SK-N-SH (cell line): Measurements from ENCODE around the gene SLC16A5. TPM values are rescaled to one million over a fixed set of nuclear protein-coding genes. Genes with fewer than 3 reads are reported as not detected.

Experiments
- CTCF ChIA-PET: fragments of 300-600, 350-600 bp; formaldehyde crosslinking; extraction: SDS; loops from one replicate; lab custom pipeline; 2021; lab: Yijun Ruan, JAX
- POLR2A ChIA-PET: fragments of 350-600 bp; sonication (Branson Sonifier 250); formaldehyde crosslinking; extraction: SDS; loops from one replicate; lab custom pipeline; 2020; ENCODE audit warnings: antibody characterized with exemption, inconsistent platforms; lab: Yijun Ruan, JAX
- DNase-seq: peaks from one replicate; pipeline ENCODE4 v3.0.0; 2012
- H2AFZ ChIP-seq: fragments of 200-600 bp; sonication (generic); 2 replicates; pipeline ENCODE4 v1.8.1; 2016; ENCODE audit warnings: antibody characterized with exemption, mild to moderate bottlenecking, low read depth
- H3F3A ChIP-seq: fragments of 200-600 bp; sonication (generic); replicated peaks from 2 replicates; pipeline ENCODE3; 2016; ENCODE audit warnings: antibody characterized with exemption, mild to moderate bottlenecking; ENCODE audit not compliant: insufficient read depth
- H3K27ac ChIP-seq, 2 experiments: fragments of 200-500 bp in 1 of 2; fragments of 200-600 bp in 1 of 2; sonication (Bioruptor generic) in 1 of 2; sonication (generic), shearing (Covaris generic) in 1 of 2; 2 replicates each; pipeline versions ENCODE4 v1.5.1 to v1.6.1; 2014 to 2016; ENCODE audit warnings: low read depth in 2 of 2, inconsistent platforms in 1 of 2, low read length in 1 of 2, mild to moderate bottlenecking in 1 of 2, mixed read lengths in 1 of 2
- H3K27me3 ChIP-seq: fragments of 200-600 bp; sonication (generic), shearing (Covaris generic); 2 replicates; pipeline ENCODE4 v1.6.1; 2016; ENCODE audit warnings: mixed run types; ENCODE audit not compliant: insufficient read depth
- H3K36me3 ChIP-seq, 2 experiments: fragments of 200-500 bp in 1 of 2; fragments of 200-600 bp in 1 of 2; sonication (Bioruptor generic) in 1 of 2; sonication (generic) in 1 of 2; replicated peaks in 1 of 2; 2 replicates each; pipeline versions ENCODE3 to v1.5.1; 2014 to 2016; ENCODE audit warnings: low read length in 1 of 2, mild to moderate bottlenecking in 1 of 2; ENCODE audit not compliant: insufficient read depth in 2 of 2, control insufficient read depth in 1 of 2
- H3K4me1 ChIP-seq, 2 experiments: fragments of 200-500 bp in 1 of 2; fragments of 200-600 bp in 1 of 2; sonication (Bioruptor generic) in 1 of 2; sonication (generic), shearing (Covaris generic) in 1 of 2; 2 replicates each; pipeline versions ENCODE4 v1.5.1 to v1.6.1; 2014 to 2016; ENCODE audit warnings: low read depth in 1 of 2, low read length in 1 of 2, mixed run types in 1 of 2; ENCODE audit not compliant: insufficient read depth in 2 of 2, control insufficient read depth in 1 of 2
- H3K4me2 ChIP-seq: fragments of 200-600 bp; sonication (generic), shearing (Covaris generic); 2 replicates; pipeline ENCODE4 v1.6.1; 2017; ENCODE audit warnings: mixed run types
- H3K4me3 ChIP-seq, 2 experiments: fragments of 200-500 bp in 1 of 2; fragments of 200-600 bp in 1 of 2; sonication (Bioruptor generic) in 1 of 2; sonication (generic), shearing (Covaris generic) in 1 of 2; 2 replicates each; pipeline versions ENCODE4 v1.5.1 to v1.8.1; 2014 to 2016; ENCODE audit warnings: low read depth in 2 of 2, inconsistent platforms in 1 of 2, low read length in 1 of 2, mild to moderate bottlenecking in 1 of 2, mixed read lengths in 1 of 2, moderate library complexity in 1 of 2
- H3K79me2 ChIP-seq: fragments of 200-600 bp; sonication (generic); 2 replicates; pipeline ENCODE4 v1.8.1; 2017; ENCODE audit warnings: mild to moderate bottlenecking; ENCODE audit not compliant: insufficient read depth
- H3K9ac ChIP-seq: fragments of 200-600 bp; sonication (generic); 2 replicates; pipeline ENCODE4 v1.6.1; 2017; ENCODE audit warnings: mixed run types
- H3K9me2 ChIP-seq: fragments of 200-600 bp; sonication (generic); 2 replicates; pipeline ENCODE4 v1.6.1; 2017; ENCODE audit warnings: mixed run types
- H3K9me3 ChIP-seq: fragments of 200-600 bp; sonication (generic); 2 replicates; pipeline ENCODE4 v1.6.1; 2017; ENCODE audit warnings: mixed run types, mild to moderate bottlenecking, moderate library complexity
- H4K20me1 ChIP-seq: fragments of 200-600 bp; sonication (generic); 2 replicates; pipeline ENCODE4 v1.6.1; 2017; ENCODE audit warnings: mild to moderate bottlenecking, mixed run types; ENCODE audit not compliant: insufficient read depth
- CHD2 ChIP-seq: fragments of 150-350 bp; IDR thresholded peaks from 2 replicates; pipeline ENCODE4 v1.6.1; 2018; ENCODE audit warnings: low read length; ENCODE audit not compliant: partially characterized antibody
- ELF1 ChIP-seq: IDR thresholded peaks from 2 replicates; pipeline ENCODE4 v1.4.0; 2012
- FOXJ3 ChIP-seq: sonication (generic); formaldehyde crosslinking; IDR thresholded peaks from 2 replicates; pipeline ENCODE4 v1.5.1; 2020; ENCODE audit warnings: mild to moderate bottlenecking, missing genetic modification reagents
- GABPA ChIP-seq: IDR thresholded peaks from 2 replicates; pipeline ENCODE4 v1.4.0; 2012; ENCODE audit warnings: low read depth, mild to moderate bottlenecking
- GATA2 ChIP-seq: sonication (generic); formaldehyde crosslinking; IDR thresholded peaks from 2 replicates; pipeline ENCODE4 v1.5.0; 2020; ENCODE audit warnings: mild to moderate bottlenecking, missing genetic modification reagents
- JUND ChIP-seq: IDR thresholded peaks from 2 replicates; pipeline ENCODE4 v1.4.0; 2012
- MEF2A ChIP-seq: IDR thresholded peaks from 2 replicates; pipeline ENCODE4 v1.4.0; 2012; ENCODE audit warnings: low read depth, borderline replicate concordance
- MXI1 ChIP-seq: IDR thresholded peaks from 2 replicates; pipeline ENCODE4 v1.6.1; 2012; ENCODE audit warnings: mild to moderate bottlenecking, low read depth, low read length, improper control_type of control experiment
- NRF1 ChIP-seq: IDR thresholded peaks from 2 replicates; pipeline ENCODE4 v1.6.1; 2012; ENCODE audit warnings: low read depth, mild to moderate bottlenecking, low read length
- POLR2AphosphoS5 ChIP-seq: IDR thresholded peaks from 2 replicates; pipeline ENCODE4 v1.6.1; 2012; ENCODE audit warnings: low read depth, low read length
- RCOR1 ChIP-seq: fragments of 150-350 bp; IDR thresholded peaks from 2 replicates; pipeline ENCODE4 v1.6.1; 2017; ENCODE audit warnings: antibody characterized with exemption, low read length
- RXRA ChIP-seq: IDR thresholded peaks from 2 replicates; pipeline ENCODE4 v1.4.0; 2012; ENCODE audit warnings: low read depth, mild to moderate bottlenecking, borderline replicate concordance
- SIN3A ChIP-seq: IDR thresholded peaks from 2 replicates; pipeline ENCODE4 v1.6.1; 2012; ENCODE audit warnings: low read depth, mild to moderate bottlenecking, low read length, moderate library complexity, borderline replicate concordance
- SMC3 ChIP-seq: IDR thresholded peaks from 2 replicates; pipeline ENCODE4 v1.6.1; 2012; ENCODE audit warnings: low read depth, low read length, improper control_type of control experiment
- TCF12 ChIP-seq: IDR thresholded peaks from 2 replicates; pipeline ENCODE4 v1.4.0; 2012
- TEAD4 ChIP-seq: IDR thresholded peaks from 2 replicates; pipeline ENCODE4 v1.4.0; 2012; ENCODE audit warnings: mild to moderate bottlenecking, borderline replicate concordance; ENCODE audit not compliant: insufficient read depth
- YY1 ChIP-seq: IDR thresholded peaks from 2 replicates; pipeline ENCODE4 v1.4.0; 2012; ENCODE audit warnings: low read depth, mild to moderate bottlenecking
- WGBS: methylation state at CpG from one replicate; pipeline ENCODE4 v1.1.6; 2017; ENCODE audit warnings: low lambda C conversion rate; 5-methylcytosine and 5-hydroxymethylcytosine counted together
- polyA plus RNA-seq, 3 experiments: library from polyadenylated mRNA; depleted of rRNA; stranded (reverse); fragments of >200 nt; gene quantifications; 2 replicates each; pipeline ENCODE4 v1.2.3, GENCODE V29; 2012
- TF ChIP-seq, protein P1 (sequence below): IDR thresholded peaks from 2 replicates; pipeline ENCODE4 v1.4.0; 2012; ENCODE audit warnings: low read depth, borderline replicate concordance
- TF ChIP-seq, protein P2 (sequence below): IDR thresholded peaks from 2 replicates; pipeline ENCODE4 v1.4.0; 2012; ENCODE audit warnings: low read depth
- TF ChIP-seq, protein P3 (sequence below): IDR thresholded peaks from 2 replicates; pipeline ENCODE4 v1.4.0; 2012; ENCODE audit warnings: low read depth, borderline replicate concordance

The SLC16A5 gene
- polyA plus RNA-seq, 1 of the 3 experiments (the other 2 are of a cell fraction) = 0.03 TPM

DNA sequence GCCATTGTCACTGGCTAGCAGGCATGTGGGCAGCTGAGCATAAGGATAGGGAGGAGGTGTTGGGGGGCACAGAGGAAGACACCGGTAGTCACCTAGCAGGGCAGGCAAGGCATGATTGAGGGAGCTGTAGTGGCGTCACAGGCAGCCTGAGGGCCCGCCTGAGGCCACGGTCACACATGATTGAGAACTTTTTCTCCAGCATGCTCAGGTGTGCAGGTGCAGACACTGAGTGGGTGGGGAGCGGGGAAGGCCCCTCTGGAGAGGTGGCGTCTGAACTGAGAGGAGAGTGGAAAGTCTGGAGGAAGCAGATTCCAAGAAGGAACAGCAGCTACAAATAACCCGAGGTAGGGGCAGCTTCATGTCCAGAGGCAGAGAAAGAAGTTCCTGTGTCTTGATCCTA is 11.1 kb downstream of the SLC16A5 start:
- Histone ChIP-seq H3K36me3 (no peaks in the 10 kb centered on the region), H3K79me2 (no peaks in the 10 kb centered on the region), H2AFZ (no peak overlapping the region), H3K4me1 (no peaks in the 10 kb centered on the region; a peak in 1 of 4 replicates), H3F3A (no peaks in the 10 kb centered on the region), H3K9ac (no peak overlapping the region), H4K20me1 (no peaks in the 10 kb centered on the region), H3K9me2 (no peaks in the 10 kb centered on the region), H3K9me3 (no peaks in the 10 kb centered on the region), H3K4me3 (no peak overlapping the region), H3K27ac (no peak overlapping the region), H3K27me3 (no peaks in the 10 kb centered on the region)
- POLR2A ChIA-PET = interaction anchor here (0.6 kb wide), 1 partner anchor 1393 kb away, joined by 3 read pairs; no protein-coding TSS in a partner anchor
- 80% methylated on average over 7 of the region's 7 CpGs for WGBS
- DNase-seq = no peak
- TF ChIP-seq, protein P1, sequence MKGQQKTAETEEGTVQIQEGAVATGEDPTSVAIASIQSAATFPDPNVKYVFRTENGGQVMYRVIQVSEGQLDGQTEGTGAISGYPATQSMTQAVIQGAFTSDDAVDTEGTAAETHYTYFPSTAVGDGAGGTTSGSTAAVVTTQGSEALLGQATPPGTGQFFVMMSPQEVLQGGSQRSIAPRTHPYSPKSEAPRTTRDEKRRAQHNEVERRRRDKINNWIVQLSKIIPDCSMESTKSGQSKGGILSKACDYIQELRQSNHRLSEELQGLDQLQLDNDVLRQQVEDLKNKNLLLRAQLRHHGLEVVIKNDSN = no peak
- TF ChIP-seq GATA2 (CRISPR knock-in tag) (no peak), GABPA (no peak), ELF1 (no peak), POLR2AphosphoS5 (no peak), JUND (no peak), FOXJ3 (no peak), SMC3 (no peak), RCOR1 (no peak), TCF12 (no peak), YY1 (no peak), SIN3A (no peak), MEF2A (no peak)
- TF ChIP-seq, protein P2, sequence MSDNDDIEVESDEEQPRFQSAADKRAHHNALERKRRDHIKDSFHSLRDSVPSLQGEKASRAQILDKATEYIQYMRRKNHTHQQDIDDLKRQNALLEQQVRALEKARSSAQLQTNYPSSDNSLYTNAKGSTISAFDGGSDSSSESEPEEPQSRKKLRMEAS = no peak
- TF ChIP-seq, protein P3, sequence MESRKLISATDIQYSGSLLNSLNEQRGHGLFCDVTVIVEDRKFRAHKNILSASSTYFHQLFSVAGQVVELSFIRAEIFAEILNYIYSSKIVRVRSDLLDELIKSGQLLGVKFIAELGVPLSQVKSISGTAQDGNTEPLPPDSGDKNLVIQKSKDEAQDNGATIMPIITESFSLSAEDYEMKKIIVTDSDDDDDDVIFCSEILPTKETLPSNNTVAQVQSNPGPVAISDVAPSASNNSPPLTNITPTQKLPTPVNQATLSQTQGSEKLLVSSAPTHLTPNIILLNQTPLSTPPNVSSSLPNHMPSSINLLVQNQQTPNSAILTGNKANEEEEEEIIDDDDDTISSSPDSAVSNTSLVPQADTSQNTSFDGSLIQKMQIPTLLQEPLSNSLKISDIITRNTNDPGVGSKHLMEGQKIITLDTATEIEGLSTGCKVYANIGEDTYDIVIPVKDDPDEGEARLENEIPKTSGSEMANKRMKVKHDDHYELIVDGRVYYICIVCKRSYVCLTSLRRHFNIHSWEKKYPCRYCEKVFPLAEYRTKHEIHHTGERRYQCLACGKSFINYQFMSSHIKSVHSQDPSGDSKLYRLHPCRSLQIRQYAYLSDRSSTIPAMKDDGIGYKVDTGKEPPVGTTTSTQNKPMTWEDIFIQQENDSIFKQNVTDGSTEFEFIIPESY = no peak
- TF ChIP-seq, all 33 proteins: peak for 0
- H3K4me2 ChIP-seq = no peak overlapping the region
- CTCF ChIA-PET = interaction anchor here (0.6 to 1.3 kb wide), 3 partner anchors 11 to 39 kb away, joined by 3 to 4 read pairs (median 3); partner anchors contain the start of gene SLC16A5

DNA sequence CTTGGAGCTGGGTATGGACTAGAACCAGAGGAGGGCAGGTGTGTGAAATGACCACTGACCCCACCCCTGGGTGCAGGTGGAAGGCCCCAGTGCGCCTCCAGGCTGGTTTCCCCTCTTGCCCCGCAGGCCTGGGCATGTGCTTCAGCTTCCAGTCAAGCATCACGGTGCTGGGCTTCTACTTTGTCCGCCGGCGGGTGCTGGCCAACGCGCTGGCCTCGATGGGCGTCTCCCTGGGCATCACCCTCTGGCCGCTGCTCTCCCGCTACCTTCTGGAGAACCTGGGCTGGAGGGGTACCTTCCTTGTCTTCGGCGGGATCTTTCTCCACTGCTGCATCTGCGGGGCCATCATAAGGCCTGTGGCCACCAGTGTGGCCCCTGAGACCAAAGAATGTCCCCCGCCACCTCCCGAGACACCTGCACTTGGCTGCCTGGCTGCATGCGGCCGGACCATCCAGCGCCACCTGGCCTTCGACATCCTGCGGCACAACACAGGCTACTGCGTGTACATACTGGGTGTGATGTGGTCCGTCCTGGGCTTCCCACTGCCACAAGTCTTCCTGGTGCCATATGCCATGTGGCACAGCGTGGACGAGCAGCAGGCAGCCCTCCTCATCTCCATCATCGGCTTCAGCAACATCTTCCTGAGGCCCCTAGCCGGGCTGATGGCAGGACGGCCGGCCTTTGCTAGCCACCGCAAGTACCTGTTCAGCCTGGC is 12.3 kb downstream of the SLC16A5 start:
- TF ChIP-seq NRF1 (no peak), CHD2 (no peak), MXI1 (no peak), TEAD4 (no peak), RXRA (no peak)
- TF ChIP-seq, all 33 proteins: peak for 0
- Histone ChIP-seq H4K20me1 (no peaks in the 10 kb centered on the region), H3K79me2 (no peaks in the 10 kb centered on the region), H3K27ac (no peak overlapping the region), H3K9ac (no peak overlapping the region), H3K4me1 (no peaks in the 10 kb centered on the region; a peak in 1 of 4 replicates), H3K4me3 (no peak overlapping the region), H3K9me2 (no peaks in the 10 kb centered on the region), H3F3A (no peaks in the 10 kb centered on the region), H3K9me3 (no peaks in the 10 kb centered on the region), H3K4me2 (no peak overlapping the region), H3K36me3 (no peaks in the 10 kb centered on the region), H2AFZ (no peak overlapping the region), H3K27me3 (no peaks in the 10 kb centered on the region)
- 88% methylated on average over 22 of the region's 31 CpGs for WGBS
- DNase-seq = no peak
- ChIA-PET POLR2A (no interaction called here), CTCF (interaction anchor here (1.0 to 1.3 kb wide), 2 partner anchors 11 to 12 kb away, joined by 3 to 4 read pairs; partner anchors contain the start of gene SLC16A5)
